Measurements from ENCODE around the gene METTL26.

DNA sequence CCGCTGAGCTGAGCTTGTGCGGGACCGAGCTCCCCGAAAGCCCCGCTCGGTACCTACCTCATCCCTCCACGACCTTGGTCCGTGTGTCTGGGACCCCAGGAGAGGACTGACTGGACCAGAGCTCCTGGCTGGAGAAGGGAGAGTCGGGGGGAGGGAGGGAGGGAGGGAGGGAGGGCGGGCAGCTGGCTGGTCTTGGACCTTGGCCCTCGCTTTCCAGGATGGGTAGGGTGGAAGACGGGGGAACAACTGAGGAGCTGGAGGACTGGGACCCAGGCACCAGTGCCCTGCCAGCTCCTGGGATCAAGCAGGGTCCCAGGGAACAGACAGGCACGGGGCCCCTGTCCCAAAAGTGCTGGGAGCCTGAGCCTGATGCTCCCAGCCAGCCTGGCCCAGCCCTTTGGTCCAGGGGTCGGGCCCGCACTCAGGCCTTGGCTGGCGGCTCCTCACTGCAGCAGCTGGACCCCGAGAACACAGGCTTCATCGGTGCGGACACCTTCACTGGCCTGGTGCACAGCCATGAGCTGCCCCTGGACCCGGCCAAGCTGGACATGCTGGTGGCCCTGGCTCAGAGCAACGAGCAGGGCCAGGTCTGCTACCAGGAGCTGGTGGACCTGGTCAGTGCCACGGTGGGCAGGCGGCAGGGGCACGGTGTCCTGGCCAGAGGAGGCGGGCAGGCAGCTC lies 39.9 kb upstream of the METTL26 start:
- TF ChIP-seq CTCF (IDR thresholded peaks at IDR 0.05) (no peak), POLR2A (IDR thresholded peaks at IDR 0.05) (no peak)
